T-cell (primary cell): ENCODE data around the gene KIF3C. TPM values are rescaled to one million over a fixed set of nuclear protein-coding genes. Genes with fewer than 3 reads are reported as not detected.
"Not testable (repeated sequence)": the region's sequence is repeated elsewhere in the genome, so short reads cannot be mapped to it uniquely, and the experiment has no call there.

Source experiments
- ATAC-seq, 4 experiments: fragments of 200-7000 bp in 3 of 4; fragments of 150-1000 bp in 1 of 4; cut with Tn5 transposase; replicated peaks in 1 of 4; 1 replicate in 3 of 4; 2 replicates in 1 of 4; pipeline ENCODE4 v1.10.0; 2021; ENCODE audit warnings: moderate library complexity in 3 of 4, mild to moderate bottlenecking in 2 of 4, moderate number of reproducible peaks in 1 of 4
- CTCF ChIA-PET, 2 donors: fragments of 300-600 bp; sonication (Branson Sonifier 250); formaldehyde crosslinking; loops; one replicate each; lab custom pipeline; 2022; ENCODE audit warnings: antibody characterized with exemption in 2 of 2; lab: Charles Lee
- POLR2A ChIA-PET, 2 donors: fragments of 300-600 bp; sonication (Branson Sonifier 250); formaldehyde crosslinking; loops; one replicate each; lab custom pipeline; 2022; ENCODE audit warnings: antibody characterized with exemption in 2 of 2; lab: Charles Lee
- DNase-seq, 35 experiments: peaks; one replicate each; pipeline versions ENCODE4 v3.0.0 to v3.0.0-alpha.2; 2013 to 2023
- H3K27ac ChIP-seq: one replicate; pipeline ENCODE4 v1.5.1; 2013; ENCODE audit warnings: low read length
- H3K27me3 ChIP-seq, 2 experiments: replicated peaks in 1 of 2; 1 replicate in 1 of 2; 2 replicates in 1 of 2; pipeline versions ENCODE4 v1.6.1 to v1.7.0; 2013; ENCODE audit warnings: low read length in 1 of 2, mixed read lengths in 1 of 2; ENCODE audit not compliant: control insufficient read depth in 2 of 2, insufficient read depth in 2 of 2; ENCODE audit errors: extremely low read depth in 1 of 2
- H3K36me3 ChIP-seq, 2 donors: 1 replicate in 1 of 2; 2 replicates in 1 of 2; pipeline versions ENCODE4 v1.6.1 to v1.7.0; 2013; ENCODE audit warnings: low read length in 1 of 2; ENCODE audit not compliant: control insufficient read depth in 2 of 2, insufficient read depth in 1 of 2; ENCODE audit errors: extremely low read depth in 1 of 2
- H3K4me1 ChIP-seq, 2 experiments: 1 replicate in 1 of 2; 2 replicates in 1 of 2; pipeline versions ENCODE4 v1.6.1 to v1.7.0; 2013; ENCODE audit warnings: low read length in 2 of 2, mixed read lengths in 1 of 2; ENCODE audit not compliant: insufficient read depth in 2 of 2, control insufficient read depth in 1 of 2; ENCODE audit errors: extremely low read depth in 1 of 2
- H3K4me3 ChIP-seq, 2 donors: 1 replicate in 1 of 2; 2 replicates in 1 of 2; pipeline versions ENCODE4 v1.5.1 to v1.7.0; 2013; ENCODE audit warnings: mild to moderate bottlenecking in 2 of 2, low read length in 1 of 2, moderate library complexity in 1 of 2; ENCODE audit not compliant: control insufficient read depth in 1 of 2; ENCODE audit errors: extremely low read depth in 1 of 2
- H3K9me3 ChIP-seq: 2 replicates; pipeline ENCODE4 v1.7.0; 2013
- H3K27ac Mint-ChIP-seq, 2 donors: one replicate each; pipeline ENCODE4 v1.8.0; 2020 to 2021; ENCODE audit warnings: mild to moderate bottlenecking in 2 of 2, mixed read lengths in 2 of 2
- H3K27me3 Mint-ChIP-seq, 2 donors: one replicate each; pipeline ENCODE4 v1.8.0; 2021 to 2022; ENCODE audit warnings: mixed read lengths in 2 of 2
- H3K36me3 Mint-ChIP-seq: one replicate; pipeline ENCODE4 v1.8.0; 2021; ENCODE audit warnings: mixed read lengths
- H3K4me1 Mint-ChIP-seq, 3 donors: one replicate each; pipeline ENCODE4 v1.8.0; 2020 to 2022; ENCODE audit warnings: mixed read lengths in 3 of 3, mild to moderate bottlenecking in 1 of 3
- H3K4me3 Mint-ChIP-seq, 3 donors: one replicate each; pipeline ENCODE4 v1.8.0; 2020 to 2022; ENCODE audit warnings: mild to moderate bottlenecking in 3 of 3, mixed read lengths in 3 of 3, moderate library complexity in 3 of 3
- H3K9me3 Mint-ChIP-seq, 3 donors: one replicate each; pipeline ENCODE4 v1.8.0; 2020 to 2022; ENCODE audit warnings: mixed read lengths in 3 of 3
- WGBS: methylation state at CpG from one replicate; pipeline ENCODE4 v1.1.5; 2013; ENCODE audit warnings: missing lambda C conversion rate; ENCODE audit not compliant: insufficient coverage; 5-methylcytosine and 5-hydroxymethylcytosine counted together
- total RNA-seq, 35 experiments: library from RNA in 6 of 35; stranded (reverse) in 6 of 35; fragments of 120-200 nt in 1 of 35; gene quantifications; one replicate each; pipeline versions ENCODE4 v1.2.1 to v1.2.4 and lab custom pipeline; 2013 to 2026

Gene KIF3C
- total RNA-seq, 5 donors from 2014 or later (not counting 1 experiment from before 2014, with no cell fraction given), result 3.3 to 8.6 (median 6.9) TPM

- peak in 1 of 4 experiments; percentile 40 for ATAC-seq
- H3K27ac ChIP-seq, result no peak overlapping the region
- H3K4me1 ChIP-seq, result peaks cover 5 to 10% of the 10 kb centered on the region in 2 experiments
- peak in 2 of 35 experiments; percentile 2 to 5 for DNase-seq
- peaks cover 8 to 18% (median 17%) of the 10 kb centered on the region in 3 donors for H3K4me1 Mint-ChIP-seq
- ChIA-PET CTCF (interaction anchor here in 1 of 2 donors (0.9 kb wide), 1 partner anchor 15 kb away, joined by 3 read pairs; no protein-coding TSS in a partner anchor), POLR2A (no interaction called here)
- no peaks in the 10 kb centered on the region for H3K9me3 ChIP-seq
- peaks cover 0 to under 1% of the 10 kb centered on the region in 2 donors for H3K27me3 Mint-ChIP-seq
- H3K27ac Mint-ChIP-seq, result no peak overlapping the region
- no peaks in the 10 kb centered on the region for H3K27me3 ChIP-seq
- H3K36me3 ChIP-seq, result no peaks in the 10 kb centered on the region
- WGBS, result 40% methylated on average over 1 of the region's 10 CpGs
- no peaks in the 10 kb centered on the region for H3K9me3 Mint-ChIP-seq
- no peak overlapping the region for H3K4me3 Mint-ChIP-seq
- H3K36me3 Mint-ChIP-seq, result no peaks in the 10 kb centered on the region
- H3K4me3 ChIP-seq, result no peak overlapping the region
These were observed 69.2 kb downstream of the KIF3C start for GRCh38 chr2:25912851-25913695.

- H3K4me3 ChIP-seq, DNase-seq, ATAC-seq, H3K27me3 ChIP-seq, H3K27me3 Mint-ChIP-seq, H3K36me3 ChIP-seq, H3K4me3 Mint-ChIP-seq, H3K36me3 Mint-ChIP-seq, H3K27ac ChIP-seq, H3K4me1 Mint-ChIP-seq, H3K9me3 ChIP-seq, CTCF ChIA-PET, H3K27ac Mint-ChIP-seq, H3K9me3 Mint-ChIP-seq, H3K4me1 ChIP-seq: not testable (repeated sequence)
- POLR2A ChIA-PET, result interaction anchor here in 1 of 2 donors (0.6 kb wide), 2 partner anchors 162 to 257 kb away, joined by 3 to 8 read pairs; no protein-coding TSS in a partner anchor
- no CpG with 5 or more reads among the region's 5 CpGs for WGBS
These were observed 72.7 kb downstream of the KIF3C start for GRCh38 chr2:25909574-25909973.

GRCh38 chr2:25905126-25905525 lies 77.2 kb downstream of the KIF3C start:
- no peak overlapping the region for H3K4me3 Mint-ChIP-seq
- peaks cover 0 to 8% of the 10 kb centered on the region in 2 donors for H3K27me3 Mint-ChIP-seq
- CTCF ChIA-PET, result no interaction called here

GRCh38 chr2:25903216-25903776 lies 79.0 kb downstream of the KIF3C start:
- Mint-ChIP-seq H3K27ac (no peak overlapping the region), H3K27me3 (peaks cover 0 to 8% of the 10 kb centered on the region in 2 donors), H3K4me3 (no peak overlapping the region), H3K9me3 (no peaks in the 10 kb centered on the region), H3K36me3 (no peaks in the 10 kb centered on the region), H3K4me1 (no peaks in the 10 kb centered on the region)
- Histone ChIP-seq H3K27ac (no peak overlapping the region), H3K4me3 (no peak overlapping the region), H3K4me1 (no peaks in the 10 kb centered on the region), H3K36me3 (no peaks in the 10 kb centered on the region), H3K27me3 (peaks cover 0 to 8% of the 10 kb centered on the region in 2 experiments), H3K9me3 (no peaks in the 10 kb centered on the region)
- DNase-seq, result no peak
- no peak for ATAC-seq
- POLR2A ChIA-PET, result interaction anchor here in 1 of 2 donors (0.5 kb wide), 1 partner anchor 432 kb away, joined by 3 read pairs; no protein-coding TSS in a partner anchor
- CTCF ChIA-PET, result interaction anchor here in 1 of 2 donors (0.7 to 1.3 kb wide), 2 partner anchors 47 to 377 kb away, joined by 3 to 6 read pairs; no protein-coding TSS in a partner anchor
- WGBS, result 98% methylated on average over 5 of the region's 5 CpGs

More at GRCh38 chr2:25905126-25905525, 77.2 kb downstream of the KIF3C start:
- POLR2A ChIA-PET, result no interaction called here
- no peak overlapping the region for H3K4me3 ChIP-seq
- peaks cover 0 to 5% of the 10 kb centered on the region in 2 experiments for H3K27me3 ChIP-seq
- H3K4me1 ChIP-seq, result no peaks in the 10 kb centered on the region
- H3K9me3 ChIP-seq, result no peaks in the 10 kb centered on the region
- no peaks in the 10 kb centered on the region for H3K9me3 Mint-ChIP-seq
- H3K27ac Mint-ChIP-seq, result no peak overlapping the region
- WGBS, result 100% methylated on average over 1 of the region's 2 CpGs
- ATAC-seq, result no peak
- H3K27ac ChIP-seq, result no peak overlapping the region
- no peaks in the 10 kb centered on the region for H3K36me3 Mint-ChIP-seq
- no peak for DNase-seq
- no peaks in the 10 kb centered on the region for H3K36me3 ChIP-seq
- no peaks in the 10 kb centered on the region for H3K4me1 Mint-ChIP-seq

- Histone ChIP-seq H3K4me3 (no peak overlapping the region), H3K4me1 (no peaks in the 10 kb centered on the region), H3K36me3 (no peaks in the 10 kb centered on the region), H3K27ac (no peak overlapping the region), H3K9me3 (no peaks in the 10 kb centered on the region), H3K27me3 (peaks cover 0 to 3% of the 10 kb centered on the region in 2 experiments)
- Mint-ChIP-seq H3K36me3 (no peaks in the 10 kb centered on the region), H3K27me3 (no peaks in the 10 kb centered on the region), H3K9me3 (no peaks in the 10 kb centered on the region), H3K27ac (no peak overlapping the region), H3K4me3 (no peak overlapping the region), H3K4me1 (no peaks in the 10 kb centered on the region)
- WGBS, result 84% methylated on average over 9 of the region's 11 CpGs
- ATAC-seq, result no peak
- DNase-seq, result no peak
- ChIA-PET POLR2A (no interaction called here), CTCF (no interaction called here)
These were observed 82.8 kb downstream of the KIF3C start for GRCh38 chr2:25899404-25899970.

- Mint-ChIP-seq H3K27ac (no peak overlapping the region), H3K4me1 (no peaks in the 10 kb centered on the region), H3K9me3 (no peaks in the 10 kb centered on the region), H3K4me3 (no peak overlapping the region), H3K27me3 (no peaks in the 10 kb centered on the region), H3K36me3 (no peaks in the 10 kb centered on the region)
- H3K4me1 ChIP-seq, result no peaks in the 10 kb centered on the region
- ATAC-seq (no peak), DNase-seq (no peak)
- H3K9me3 ChIP-seq, result no peaks in the 10 kb centered on the region
- H3K36me3 ChIP-seq, result no peaks in the 10 kb centered on the region
- H3K27ac ChIP-seq, result no peak overlapping the region
- WGBS, result no CpG with 5 or more reads among the region's 4 CpGs
- H3K4me3 ChIP-seq, result no peak overlapping the region
- ChIA-PET POLR2A (no interaction called here), CTCF (no interaction called here)
- H3K27me3 ChIP-seq, result peaks cover 0 to 3% of the 10 kb centered on the region in 2 experiments
These were observed 84.8 kb downstream of the KIF3C start for GRCh38 chr2:25897506-25897905.
